Measurements from ENCODE around the gene NF2. TPM values are rescaled to one million over a fixed set of nuclear protein-coding genes. Genes with fewer than 3 reads are reported as not detected.

NF2 gene
- total RNA-seq, 1 donor from 2014 or later = 110 TPM

DNA sequence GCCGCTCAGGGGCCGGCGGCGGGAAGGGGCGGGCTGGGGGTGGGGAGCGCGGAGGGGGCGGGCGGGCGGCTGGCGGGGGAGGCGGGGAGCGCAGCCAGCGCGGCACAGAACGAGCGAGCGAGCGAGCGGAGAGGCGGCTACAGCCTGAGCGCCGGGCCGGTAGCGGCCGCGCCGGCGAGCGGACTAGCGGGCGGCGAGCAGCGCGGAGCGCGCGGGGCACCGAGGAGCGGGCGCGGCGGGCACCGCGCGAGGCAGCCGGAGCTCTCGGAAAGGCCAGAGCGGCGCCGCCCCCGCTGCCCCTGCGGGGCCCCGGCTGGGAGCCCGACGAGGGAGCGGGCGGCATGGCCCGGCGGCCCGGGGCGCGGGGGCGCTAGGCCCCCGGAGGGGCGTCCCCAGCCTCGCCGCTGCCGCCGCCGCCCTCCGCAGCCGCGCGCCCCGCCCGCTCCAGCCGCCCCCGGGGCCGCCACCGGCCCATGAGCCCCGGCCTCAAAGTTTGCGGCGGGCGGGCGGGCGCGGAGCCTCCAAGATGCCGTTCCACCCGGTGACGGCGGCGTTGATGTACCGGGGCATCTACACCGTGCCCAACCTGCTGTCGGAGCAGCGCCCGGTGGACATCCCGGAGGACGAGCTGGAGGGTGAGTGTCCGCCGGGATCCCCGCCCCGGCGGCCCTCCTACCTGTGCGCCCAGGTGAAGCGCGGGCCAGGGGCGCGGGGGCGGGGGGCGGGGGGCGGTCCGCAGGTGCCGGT, 116.6 kb downstream of the NF2 start, which contains the start of gene CABP7:
Gene CABP7 (plus strand): TSS at position 105 of the 747 bp plus-strand sequence. CDS start 422 bp downstream, at position 527.
- TF ChIP-seq, protein P1, sequence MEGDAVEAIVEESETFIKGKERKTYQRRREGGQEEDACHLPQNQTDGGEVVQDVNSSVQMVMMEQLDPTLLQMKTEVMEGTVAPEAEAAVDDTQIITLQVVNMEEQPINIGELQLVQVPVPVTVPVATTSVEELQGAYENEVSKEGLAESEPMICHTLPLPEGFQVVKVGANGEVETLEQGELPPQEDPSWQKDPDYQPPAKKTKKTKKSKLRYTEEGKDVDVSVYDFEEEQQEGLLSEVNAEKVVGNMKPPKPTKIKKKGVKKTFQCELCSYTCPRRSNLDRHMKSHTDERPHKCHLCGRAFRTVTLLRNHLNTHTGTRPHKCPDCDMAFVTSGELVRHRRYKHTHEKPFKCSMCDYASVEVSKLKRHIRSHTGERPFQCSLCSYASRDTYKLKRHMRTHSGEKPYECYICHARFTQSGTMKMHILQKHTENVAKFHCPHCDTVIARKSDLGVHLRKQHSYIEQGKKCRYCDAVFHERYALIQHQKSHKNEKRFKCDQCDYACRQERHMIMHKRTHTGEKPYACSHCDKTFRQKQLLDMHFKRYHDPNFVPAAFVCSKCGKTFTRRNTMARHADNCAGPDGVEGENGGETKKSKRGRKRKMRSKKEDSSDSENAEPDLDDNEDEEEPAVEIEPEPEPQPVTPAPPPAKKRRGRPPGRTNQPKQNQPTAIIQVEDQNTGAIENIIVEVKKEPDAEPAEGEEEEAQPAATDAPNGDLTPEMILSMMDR (IDR thresholded peaks at IDR 0.05; ENCODE audit: insufficient read depth, low read length, poor library complexity, severe bottlenecking) = no peak
- H3K4me3 ChIP-seq (ENCODE audit: low read depth, low read length) = no peak within 1 kb of the TSS

DNA sequence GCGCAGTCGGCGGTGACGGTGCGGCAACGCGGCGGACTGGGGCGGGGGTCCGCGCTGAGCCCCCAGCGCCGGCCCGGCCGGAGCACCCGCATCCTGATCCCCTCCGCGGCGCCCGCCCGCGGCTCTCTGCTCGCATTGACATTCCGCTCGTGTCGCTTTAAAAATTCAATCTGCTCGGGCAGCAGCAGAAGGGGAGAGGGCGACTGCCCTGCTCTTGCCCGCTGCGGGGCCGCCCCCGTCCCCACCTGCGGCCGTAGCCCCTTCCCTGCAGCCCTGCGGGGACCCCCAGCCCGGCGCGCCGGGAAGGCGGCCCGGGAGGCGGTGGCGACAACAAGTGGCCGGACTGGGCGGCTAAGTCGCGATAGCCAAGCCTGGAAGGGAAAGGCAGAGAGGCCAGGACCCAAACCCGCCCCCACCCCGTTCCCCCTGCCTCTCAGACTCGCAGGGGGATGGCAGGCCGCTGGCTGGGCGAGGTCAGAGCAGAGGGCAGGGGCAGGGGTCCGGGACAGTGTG, 117.4 kb downstream of the NF2 start:
- no peak for DNase-seq (ENCODE audit: low read depth)
- Histone ChIP-seq H3K4me3 (ENCODE audit: low read depth, low read length) (no peak overlapping the region), H3K36me3 (ENCODE audit: control insufficient read depth, insufficient read depth, low read length) (no peaks in the 10 kb centered on the region)

More for the DNA sequence above, 116.6 kb downstream of the NF2 start, which contains the start of gene CABP7:
- no peak for DNase-seq (ENCODE audit: low read depth)
- Histone ChIP-seq H3K27me3 (ENCODE audit: control insufficient read depth, insufficient read depth, low read length) (peaks cover 56% of the 10 kb centered on the region), H3K36me3 (ENCODE audit: control insufficient read depth, insufficient read depth, low read length) (no peaks in the 10 kb centered on the region)

DNA sequence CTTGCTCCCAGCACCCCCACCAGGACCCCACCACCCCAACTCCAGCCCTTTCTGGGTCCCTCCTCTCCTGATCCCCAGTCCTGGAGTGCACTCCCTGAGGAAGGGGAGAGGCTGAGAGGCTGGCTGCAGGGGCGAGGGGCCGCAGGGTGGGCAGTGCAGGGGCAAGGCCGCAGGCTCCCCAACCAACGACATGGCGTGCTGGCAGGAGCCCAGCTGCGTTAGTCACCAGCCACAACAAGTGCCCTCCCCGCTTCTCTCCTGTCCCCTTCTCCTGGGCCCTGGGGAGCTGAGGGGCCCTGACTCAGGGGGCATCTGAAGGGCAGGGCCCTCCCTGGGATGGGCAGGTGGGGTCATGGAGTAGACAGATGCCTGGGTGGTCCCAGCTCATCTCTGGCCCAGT, 118.7 kb downstream of the NF2 start:
- Histone ChIP-seq H3K27me3 (ENCODE audit: control insufficient read depth, insufficient read depth, low read length) (peaks cover 53% of the 10 kb centered on the region), H3K4me3 (ENCODE audit: low read depth, low read length) (no peak overlapping the region), H3K36me3 (ENCODE audit: control insufficient read depth, insufficient read depth, low read length) (no peaks in the 10 kb centered on the region)
- TF ChIP-seq, protein P1 (IDR thresholded peaks at IDR 0.05; ENCODE audit: insufficient read depth, low read length, poor library complexity, severe bottlenecking) = no peak
- no peak for DNase-seq (ENCODE audit: low read depth)

More for the DNA sequence above, 117.4 kb downstream of the NF2 start:
- H3K27me3 ChIP-seq (ENCODE audit: control insufficient read depth, insufficient read depth, low read length) = peaks cover 51% of the 10 kb centered on the region
- TF ChIP-seq, protein P1 (IDR thresholded peaks at IDR 0.05; ENCODE audit: insufficient read depth, low read length, poor library complexity, severe bottlenecking) = no peak

DNA sequence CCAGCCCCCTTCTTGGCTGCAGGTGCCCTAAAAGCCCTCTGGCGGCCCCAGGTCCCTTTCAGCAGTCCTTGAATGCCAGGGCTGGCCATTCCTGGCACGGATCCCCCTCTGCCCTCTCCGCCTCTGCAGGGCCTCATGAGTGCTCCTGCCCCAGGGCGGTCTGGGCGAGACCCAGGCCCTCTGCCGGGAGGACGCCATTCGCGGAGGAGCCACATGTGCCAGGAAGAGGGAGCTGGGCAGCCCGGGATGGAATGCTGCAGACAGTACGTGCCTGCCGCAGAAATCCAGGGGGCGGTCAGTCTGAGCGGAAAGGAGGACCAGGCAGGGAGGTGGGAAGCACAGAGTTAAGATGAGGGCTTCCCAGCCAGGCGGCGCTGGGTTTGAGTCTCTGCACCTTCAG, 119.2 kb downstream of the NF2 start:
- no peak for DNase-seq (ENCODE audit: low read depth)
- TF ChIP-seq, protein P1 (IDR thresholded peaks at IDR 0.05; ENCODE audit: insufficient read depth, low read length, poor library complexity, severe bottlenecking) = no peak
- Histone ChIP-seq H3K36me3 (ENCODE audit: control insufficient read depth, insufficient read depth, low read length) (no peaks in the 10 kb centered on the region), H3K27me3 (ENCODE audit: control insufficient read depth, insufficient read depth, low read length) (peaks cover 53% of the 10 kb centered on the region), H3K4me3 (ENCODE audit: low read depth, low read length) (no peak overlapping the region)

DNA sequence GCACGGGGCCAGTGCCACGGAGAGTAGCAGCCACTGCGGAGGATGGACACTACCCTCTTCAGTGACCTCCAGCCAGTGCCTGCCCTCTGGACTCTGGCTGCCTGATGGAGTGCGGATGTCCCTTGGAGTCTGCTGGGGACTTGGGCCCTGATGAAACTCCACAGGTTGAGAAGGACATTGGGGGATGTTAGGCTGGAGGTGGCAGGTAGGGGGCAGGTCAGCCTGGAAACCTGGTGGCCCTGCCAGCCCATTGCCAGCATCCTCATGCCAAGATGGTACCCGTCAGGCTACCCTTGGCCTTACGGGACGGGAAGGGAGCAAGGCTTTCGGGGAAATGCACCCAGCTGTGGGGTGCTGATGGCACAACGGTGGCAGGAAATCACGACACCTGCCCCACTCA, 120.3 kb downstream of the NF2 start:
- no peak overlapping the region for H3K4me3 ChIP-seq (ENCODE audit: low read depth, low read length)
- H3K27me3 ChIP-seq (ENCODE audit: control insufficient read depth, insufficient read depth, low read length) = peaks cover 46% of the 10 kb centered on the region

More for the DNA sequence above, 120.3 kb downstream of the NF2 start:
- TF ChIP-seq, protein P1 (IDR thresholded peaks at IDR 0.05; ENCODE audit: insufficient read depth, low read length, poor library complexity, severe bottlenecking) = no peak
- no peaks in the 10 kb centered on the region for H3K36me3 ChIP-seq (ENCODE audit: control insufficient read depth, insufficient read depth, low read length)
- DNase-seq (ENCODE audit: low read depth) = no peak
